IPS-15b (cell line): ENCODE results near the gene IFT27.

ENCODE experiments used
- H3K27me3 ChIP-seq: one replicate; pipeline ENCODE4 v1.6.1; 2013; ENCODE audit warnings: low read length; ENCODE audit not compliant: control insufficient read depth, insufficient read depth
- H3K36me3 ChIP-seq: one replicate; pipeline ENCODE4 v1.6.1; 2013; ENCODE audit warnings: low read length; ENCODE audit not compliant: control insufficient read depth, insufficient read depth
- H3K4me1 ChIP-seq: one replicate; pipeline ENCODE4 v1.6.1; 2013; ENCODE audit warnings: mild to moderate bottlenecking, low read length; ENCODE audit not compliant: control insufficient read depth, insufficient read depth
- H3K4me3 ChIP-seq: one replicate; pipeline ENCODE4 v1.5.1; 2013; ENCODE audit warnings: low read depth, low read length
- H3K9ac ChIP-seq: one replicate; pipeline ENCODE4 v1.6.1; 2013; ENCODE audit warnings: low read depth, mild to moderate bottlenecking, low read length
- H3K9me3 ChIP-seq: one replicate; pipeline ENCODE4 v1.6.1; 2013; ENCODE audit warnings: mild to moderate bottlenecking, low read length; ENCODE audit not compliant: control insufficient read depth, insufficient read depth

The IFT27 gene

DNA sequence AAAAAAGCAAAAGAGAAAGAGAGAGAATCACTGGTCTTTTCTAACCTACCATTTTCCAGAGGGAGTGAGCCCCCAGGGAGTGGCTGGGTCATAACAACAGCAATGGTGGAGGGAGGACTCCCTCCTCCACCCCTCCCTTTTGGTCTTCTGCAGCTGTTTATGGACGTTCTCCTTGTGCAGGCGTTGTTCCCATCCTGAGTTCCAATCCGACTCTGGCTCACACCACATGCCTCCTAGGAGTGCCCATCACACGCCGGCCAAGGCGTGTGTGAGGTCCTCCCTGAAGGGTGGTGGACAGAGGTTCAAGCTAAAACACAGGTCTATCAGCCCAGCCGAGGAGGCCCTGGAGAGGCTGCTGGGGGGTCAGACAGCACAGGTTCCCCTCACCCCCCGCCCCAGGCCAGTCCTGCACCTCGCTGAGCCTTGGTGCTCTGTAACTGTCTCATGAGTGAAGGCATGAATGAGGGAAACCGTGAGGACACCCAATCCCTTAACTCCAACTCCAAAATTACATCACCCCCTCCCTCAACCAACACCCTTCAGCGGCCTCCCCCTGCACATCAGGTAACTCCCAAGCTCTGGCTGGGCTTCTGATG is 29.4 kb downstream of the IFT27 start:
- Histone ChIP-seq H3K4me3 (no peak overlapping the region), H3K9ac (no peak overlapping the region), H3K9me3 (no peaks in the 10 kb centered on the region), H3K27me3 (no peaks in the 10 kb centered on the region), H3K4me1 (no peaks in the 10 kb centered on the region), H3K36me3 (no peaks in the 10 kb centered on the region)

DNA sequence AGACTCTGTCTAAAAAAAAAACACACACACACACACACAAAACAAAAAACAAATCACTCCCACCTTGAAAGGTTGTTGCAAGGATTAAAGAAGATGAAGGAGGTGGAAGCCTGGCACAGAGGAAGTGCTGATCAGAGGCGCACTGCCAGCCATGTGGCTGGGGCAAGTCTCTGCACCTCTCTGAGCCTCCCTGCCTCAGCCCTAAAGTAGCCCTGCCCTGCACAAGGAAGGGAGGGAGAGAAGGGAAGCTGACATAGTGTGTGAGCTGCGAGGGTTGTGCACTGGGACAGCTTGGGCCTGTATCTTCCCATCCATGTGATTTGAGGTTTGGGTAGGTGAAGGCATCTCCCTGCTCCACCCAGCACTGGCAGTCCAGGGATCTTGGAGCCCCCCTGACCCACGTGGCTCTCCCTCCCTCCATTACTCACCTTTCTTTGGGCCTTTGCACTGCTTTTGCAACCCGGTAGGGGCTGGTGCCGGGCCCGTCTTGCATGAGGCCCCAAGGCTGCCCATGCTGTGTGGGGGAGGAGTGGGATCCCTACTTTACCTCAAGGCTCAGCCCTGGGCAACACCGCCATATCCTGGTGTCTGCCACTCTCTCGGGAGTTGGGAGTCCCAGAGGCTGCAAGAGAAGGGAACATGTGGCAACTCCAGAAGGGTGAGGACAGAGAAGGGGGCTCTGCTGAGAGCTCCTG is 30.5 kb downstream of the IFT27 start:
- Histone ChIP-seq H3K36me3 (no peaks in the 10 kb centered on the region), H3K4me1 (no peaks in the 10 kb centered on the region), H3K9ac (no peak overlapping the region), H3K27me3 (no peaks in the 10 kb centered on the region), H3K9me3 (no peaks in the 10 kb centered on the region), H3K4me3 (no peak overlapping the region)

DNA sequence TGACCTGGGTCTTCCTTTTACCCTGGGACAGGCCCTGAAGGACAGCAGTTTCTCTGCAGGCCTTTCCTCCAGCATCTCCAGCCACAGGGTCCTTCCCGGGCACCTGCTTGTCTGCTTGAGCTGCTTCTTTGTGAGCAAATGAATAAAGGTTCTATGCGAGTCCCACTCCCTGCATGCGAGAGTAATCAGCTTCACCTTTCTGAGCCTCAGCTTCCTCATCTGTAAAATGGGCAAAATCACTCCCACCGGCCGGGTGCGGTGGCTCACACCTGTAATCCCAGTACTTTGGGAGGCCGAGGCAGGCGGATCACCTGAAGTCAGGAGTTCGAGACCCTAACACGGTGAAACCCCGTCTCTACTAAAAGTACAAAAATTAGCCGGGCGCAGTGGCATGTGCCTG is 31.1 kb downstream of the IFT27 start:
- no peaks in the 10 kb centered on the region for H3K36me3 ChIP-seq
- H3K4me3 ChIP-seq, result no peak overlapping the region
- no peak overlapping the region for H3K9ac ChIP-seq
- H3K9me3 ChIP-seq, result no peaks in the 10 kb centered on the region
- H3K4me1 ChIP-seq, result no peaks in the 10 kb centered on the region
- H3K27me3 ChIP-seq, result no peaks in the 10 kb centered on the region

DNA sequence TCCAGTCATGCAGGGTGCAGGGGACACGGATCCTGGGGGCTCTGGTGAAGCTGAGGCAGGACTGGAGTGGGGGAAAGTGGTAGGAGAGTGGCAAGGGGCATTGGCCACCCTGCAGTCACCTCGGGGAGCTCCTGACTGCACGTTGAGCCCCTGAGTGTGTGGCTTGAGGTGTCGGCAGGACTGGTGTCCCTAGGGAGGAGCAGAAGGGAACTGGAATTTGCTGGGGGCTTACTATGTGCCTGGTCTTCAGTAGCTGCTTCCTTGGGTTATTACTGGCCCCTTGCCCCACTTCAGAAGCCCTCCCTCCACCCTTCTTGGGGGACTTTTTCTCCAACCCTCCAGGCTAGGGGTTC is 31.5 kb downstream of the IFT27 start:
- Histone ChIP-seq H3K4me1 (no peaks in the 10 kb centered on the region), H3K36me3 (no peaks in the 10 kb centered on the region)

DNA sequence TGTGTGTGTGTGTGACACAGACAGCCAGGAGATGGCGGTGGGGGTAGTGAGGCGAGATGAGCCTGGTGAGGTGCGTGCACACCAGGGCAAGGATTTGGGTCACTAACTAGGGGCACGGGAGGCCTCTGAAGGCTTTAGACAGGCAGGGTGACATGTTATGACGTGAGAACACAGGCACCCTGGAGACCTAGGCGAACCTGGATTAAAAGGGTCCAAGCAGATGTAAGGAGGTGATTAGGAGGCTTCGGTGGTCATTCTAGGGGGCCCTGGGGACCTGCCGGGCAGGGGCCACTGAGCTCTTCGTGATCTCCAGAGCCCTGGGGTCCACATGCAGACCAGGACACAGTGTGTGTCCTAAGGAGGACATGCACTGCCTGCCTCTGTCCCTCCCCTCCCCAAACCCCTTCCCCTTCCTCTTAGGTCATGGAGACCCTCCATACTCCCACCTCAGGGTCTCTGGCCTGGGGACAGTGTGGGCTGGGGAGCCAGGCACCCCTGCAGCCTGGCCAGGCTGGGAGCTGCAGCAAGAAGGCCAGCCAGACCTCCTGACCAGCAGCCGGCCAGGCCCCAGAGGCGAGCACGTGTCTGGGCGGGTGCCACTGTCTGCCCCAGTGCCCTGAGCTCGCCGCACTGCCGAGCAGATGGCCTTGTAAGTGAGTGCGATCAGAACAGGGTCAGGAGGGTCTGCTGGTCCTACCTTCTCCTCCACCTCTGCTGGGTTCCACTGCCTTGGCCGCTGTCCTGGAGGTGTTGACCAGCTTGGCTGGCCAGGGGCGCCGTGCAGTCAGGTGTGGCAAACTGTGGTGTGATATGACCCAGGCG is 32.1 kb downstream of the IFT27 start:
- H3K9ac ChIP-seq, result no peak overlapping the region
- H3K4me1 ChIP-seq, result no peaks in the 10 kb centered on the region
- H3K4me3 ChIP-seq, result no peak overlapping the region
- no peaks in the 10 kb centered on the region for H3K27me3 ChIP-seq
- H3K9me3 ChIP-seq, result no peaks in the 10 kb centered on the region
- no peaks in the 10 kb centered on the region for H3K36me3 ChIP-seq

More for the DNA sequence above, 31.5 kb downstream of the IFT27 start:
- Histone ChIP-seq H3K27me3 (no peaks in the 10 kb centered on the region), H3K9ac (no peak overlapping the region), H3K9me3 (no peaks in the 10 kb centered on the region), H3K4me3 (no peak overlapping the region)

DNA sequence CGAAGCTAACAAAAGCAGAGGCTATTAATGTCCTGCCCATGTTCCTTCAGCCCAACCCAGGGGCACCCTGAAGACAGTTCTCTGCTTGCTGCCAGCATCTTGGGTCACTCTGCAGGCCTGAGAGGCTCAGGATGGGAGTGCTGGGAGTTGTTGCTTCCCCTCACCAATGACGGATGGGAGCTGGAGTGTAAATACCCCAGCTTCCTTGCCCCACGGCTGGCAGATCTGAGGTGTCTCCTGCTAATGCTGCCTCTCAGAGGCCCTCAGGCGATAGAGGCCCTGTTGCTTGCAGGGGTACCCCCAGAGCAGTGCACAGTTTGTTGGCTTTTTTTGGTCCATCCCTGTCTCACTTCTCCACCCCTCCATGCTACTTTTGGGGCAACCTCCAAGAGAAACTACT is 32.9 kb downstream of the IFT27 start:
- Histone ChIP-seq H3K9ac (no peak overlapping the region), H3K9me3 (no peaks in the 10 kb centered on the region), H3K27me3 (no peaks in the 10 kb centered on the region), H3K4me3 (no peak overlapping the region), H3K4me1 (no peaks in the 10 kb centered on the region), H3K36me3 (no peaks in the 10 kb centered on the region)

DNA sequence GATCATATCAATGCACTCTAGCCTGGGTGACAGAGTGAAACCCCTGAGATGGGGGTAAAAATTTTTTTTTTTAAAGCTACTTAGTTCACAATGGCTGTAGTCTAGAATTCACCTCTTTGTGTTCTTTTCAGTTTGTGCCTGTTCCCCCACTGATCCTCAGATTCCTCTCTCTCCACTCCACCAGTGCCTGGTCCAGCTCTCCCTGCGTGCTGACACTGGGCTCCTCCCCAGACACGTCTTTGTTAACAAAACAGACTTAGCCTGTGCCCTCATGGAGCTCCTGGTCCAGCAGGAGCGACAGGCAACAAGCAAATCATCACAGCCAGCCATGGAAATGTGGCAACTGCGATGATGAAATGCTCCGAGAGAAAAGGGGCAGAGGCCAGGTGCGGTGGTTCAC is 34.0 kb downstream of the IFT27 start:
- Histone ChIP-seq H3K36me3 (no peaks in the 10 kb centered on the region), H3K4me3 (no peak overlapping the region), H3K9ac (no peak overlapping the region), H3K27me3 (no peaks in the 10 kb centered on the region), H3K9me3 (no peaks in the 10 kb centered on the region), H3K4me1 (no peaks in the 10 kb centered on the region)

DNA sequence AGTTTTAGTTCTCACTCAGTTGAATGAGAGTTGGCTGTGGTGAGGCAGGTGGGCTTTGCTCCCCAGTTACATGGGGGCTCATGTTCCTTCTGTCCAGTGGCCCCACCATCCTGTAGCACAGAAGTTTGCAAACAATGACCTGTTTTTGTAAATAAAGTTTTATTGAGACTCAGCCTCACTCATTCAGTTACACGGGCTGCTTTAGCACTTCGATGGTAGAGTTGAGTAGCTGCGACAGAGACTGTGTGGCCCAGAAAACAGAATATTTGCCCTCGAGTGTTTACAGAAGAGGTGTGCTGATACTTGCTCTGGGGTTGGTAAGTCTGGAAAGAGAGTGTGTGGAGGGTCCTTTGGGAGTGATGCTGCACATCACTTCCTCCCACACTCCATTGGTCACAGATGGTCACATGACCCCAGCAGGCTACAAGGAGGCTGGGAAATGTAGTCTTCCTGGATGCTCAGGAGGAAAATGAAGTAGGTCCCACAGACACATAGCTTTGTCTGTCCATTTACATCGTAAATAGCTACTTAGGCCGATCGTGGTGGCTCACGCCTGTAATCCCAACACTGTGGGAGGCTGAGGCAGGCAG is 34.6 kb downstream of the IFT27 start:
- no peak overlapping the region for H3K9ac ChIP-seq
- no peaks in the 10 kb centered on the region for H3K9me3 ChIP-seq
- H3K4me3 ChIP-seq, result no peak overlapping the region
- no peaks in the 10 kb centered on the region for H3K4me1 ChIP-seq
- no peaks in the 10 kb centered on the region for H3K36me3 ChIP-seq
- H3K27me3 ChIP-seq, result no peaks in the 10 kb centered on the region

DNA sequence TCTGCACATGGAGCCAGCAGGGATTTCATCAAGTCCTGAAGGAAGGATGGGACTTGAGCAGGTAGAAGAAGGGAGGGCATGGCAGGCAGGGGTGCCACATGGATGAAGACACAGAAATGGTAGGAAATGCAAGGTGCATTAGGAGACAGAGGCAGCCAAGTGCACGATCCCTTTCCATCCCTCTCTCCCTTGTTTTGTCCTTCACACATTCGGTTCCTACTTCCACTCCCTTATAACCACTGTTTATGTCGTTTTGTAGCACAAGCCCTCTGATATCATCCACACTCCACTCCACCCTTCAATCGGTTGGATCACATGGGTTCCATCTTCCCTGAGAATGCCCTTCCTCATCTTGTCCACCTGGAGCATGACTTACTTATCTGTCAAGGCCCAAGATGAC is 35.2 kb downstream of the IFT27 start:
- H3K27me3 ChIP-seq, result no peaks in the 10 kb centered on the region
- no peaks in the 10 kb centered on the region for H3K9me3 ChIP-seq
- no peak overlapping the region for H3K9ac ChIP-seq
- H3K4me1 ChIP-seq, result no peaks in the 10 kb centered on the region
- no peaks in the 10 kb centered on the region for H3K36me3 ChIP-seq
- H3K4me3 ChIP-seq, result no peak overlapping the region

DNA sequence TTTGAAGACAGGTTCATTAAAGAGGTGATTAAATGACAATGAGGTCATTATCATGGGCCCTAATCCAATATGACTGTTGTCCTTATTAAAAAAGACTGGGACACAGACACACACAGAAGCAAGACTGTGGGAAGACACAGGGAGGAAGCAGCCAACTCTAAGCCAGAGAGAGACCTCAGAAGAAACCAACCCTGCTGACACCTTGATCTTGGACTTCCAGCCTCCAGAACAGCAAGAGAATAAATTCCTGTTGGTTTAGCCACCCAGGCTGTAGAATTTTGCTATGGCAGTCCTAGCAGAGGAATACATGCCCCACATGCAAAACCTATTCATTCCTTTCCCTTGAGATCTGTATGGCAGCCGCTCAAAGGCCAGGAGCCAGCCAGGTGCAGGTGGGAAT is 36.7 kb downstream of the IFT27 start:
- H3K9me3 ChIP-seq, result no peaks in the 10 kb centered on the region
- no peaks in the 10 kb centered on the region for H3K27me3 ChIP-seq
- no peaks in the 10 kb centered on the region for H3K36me3 ChIP-seq
- no peaks in the 10 kb centered on the region for H3K4me1 ChIP-seq
- no peak overlapping the region for H3K4me3 ChIP-seq
- no peak overlapping the region for H3K9ac ChIP-seq

DNA sequence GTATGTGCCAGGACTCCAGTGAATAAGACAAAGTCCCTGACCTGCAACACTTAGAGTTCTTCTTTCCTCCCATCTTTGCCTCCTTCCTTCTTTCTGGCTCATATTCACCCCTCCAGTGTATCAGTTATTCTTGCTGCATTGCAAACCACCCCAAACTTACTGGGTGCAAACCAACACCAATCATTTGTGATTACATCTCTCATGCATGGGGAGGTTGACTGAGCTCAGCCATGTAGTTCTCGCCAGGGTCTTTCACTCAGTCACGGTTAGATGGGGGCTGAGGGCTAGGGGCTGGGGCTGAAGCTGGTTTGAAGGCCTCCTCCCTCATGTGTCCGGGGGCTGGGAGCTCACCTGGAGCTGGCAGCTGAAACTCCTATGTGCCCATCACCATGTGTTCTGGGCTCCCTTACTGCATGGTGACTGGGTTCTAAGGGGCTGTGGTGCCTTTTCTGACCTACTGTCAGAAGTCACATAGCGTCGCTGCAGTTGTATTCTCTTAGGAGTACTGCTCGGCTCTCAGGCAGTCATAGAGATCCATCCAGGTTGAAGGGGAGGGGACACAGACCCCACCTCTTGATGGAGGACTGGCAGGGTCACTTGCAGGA is 37.4 kb downstream of the IFT27 start:
- Histone ChIP-seq H3K9ac (no peak overlapping the region), H3K9me3 (no peaks in the 10 kb centered on the region), H3K27me3 (no peaks in the 10 kb centered on the region), H3K4me3 (no peak overlapping the region), H3K4me1 (no peaks in the 10 kb centered on the region), H3K36me3 (no peaks in the 10 kb centered on the region)
